Brain microvascular endothelial cell (primary cell): ENCODE results near the gene TCHP.

ENCODE experiments used
- DNase-seq: peaks from one replicate; pipeline ENCODE4 v3.0.0-alpha.2; 2020
- H3K27ac ChIP-seq: fragments of 250-450 bp; sonication (Bioruptor Pico); 2 replicates; pipeline ENCODE4 v1.5.1; 2020; ENCODE audit warnings: mild to moderate bottlenecking, moderate library complexity
- H3K27me3 ChIP-seq: fragments of 250-450 bp; sonication (Bioruptor Pico); replicated peaks from 2 replicates; pipeline ENCODE4 v1.5.1; 2020; ENCODE audit warnings: mild to moderate bottlenecking
- H3K36me3 ChIP-seq: fragments of 250-450 bp; sonication (Bioruptor Pico); replicated peaks from 2 replicates; pipeline ENCODE4 v1.5.1; 2020; ENCODE audit warnings: mild to moderate bottlenecking
- H3K4me3 ChIP-seq: 2 replicates; pipeline ENCODE4 v1.5.1; 2011; ENCODE audit warnings: low read depth, mild to moderate bottlenecking, control low read depth, low read length, moderate library complexity
- CTCF ChIP-seq: IDR thresholded peaks from 2 replicates; pipeline ENCODE4 v1.5.1; 2011; ENCODE audit warnings: low read depth, mild to moderate bottlenecking, moderate library complexity, low read length, control low read depth, inconsistent platforms; ENCODE audit errors: missing control alignments
- in situ Hi-C: cut with HindIII; loops from 2 replicates; pipeline ENCODE4 v1.10.0; 2017; ENCODE audit warnings: low sequenced_read_pairs, low pct_ligation_motif_present

Gene TCHP

GRCh38 chr12:109949089-109949488 lies 49.0 kb downstream of the TCHP start:
- no peak for TF ChIP-seq CTCF
- in situ Hi-C loops = no loop called here
- Histone ChIP-seq H3K4me3 (no peak overlapping the region), H3K36me3 (peaks cover 23% of the 10 kb centered on the region), H3K27ac (peak overlapping the region; percentile 98), H3K27me3 (no peaks in the 10 kb centered on the region)
- peak; percentile 42 for DNase-seq

GRCh38 chr12:109950625-109951024 lies 50.6 kb downstream of the TCHP start:
- H3K27ac ChIP-seq = peak overlapping the region; percentile 98
- no peak for TF ChIP-seq CTCF
- peaks cover 23% of the 10 kb centered on the region for H3K36me3 ChIP-seq
- DNase-seq = no peak
- H3K4me3 ChIP-seq = no peak overlapping the region
- in situ Hi-C loops = no loop called here
- no peaks in the 10 kb centered on the region for H3K27me3 ChIP-seq

DNA sequence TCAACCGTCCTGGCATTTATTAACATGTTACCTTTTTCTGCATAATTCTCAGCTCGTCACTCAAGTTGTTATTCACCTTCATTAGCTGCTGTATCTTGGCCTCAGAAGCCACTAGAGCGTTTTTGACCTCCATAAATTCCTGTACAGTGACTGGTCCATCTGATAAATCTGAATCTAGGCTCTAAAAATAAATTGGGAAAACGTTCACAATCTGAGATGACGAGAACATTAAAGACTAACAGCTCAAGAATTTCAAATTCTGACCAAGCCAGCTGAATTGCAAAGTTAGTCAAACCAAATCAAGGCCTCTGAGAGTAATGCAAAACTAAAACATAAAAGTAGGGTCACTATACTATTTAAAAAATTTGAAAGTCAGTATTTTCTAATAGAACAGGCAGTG lies 51.1 kb downstream of the TCHP start:
- peak; percentile 83 for DNase-seq
- no peak overlapping the region for H3K4me3 ChIP-seq
- peaks cover 23% of the 10 kb centered on the region for H3K36me3 ChIP-seq
- in situ Hi-C loops = no loop called here
- TF ChIP-seq CTCF = no peak
- H3K27me3 ChIP-seq = no peaks in the 10 kb centered on the region
- peak overlapping the region; percentile 98 for H3K27ac ChIP-seq

DNA sequence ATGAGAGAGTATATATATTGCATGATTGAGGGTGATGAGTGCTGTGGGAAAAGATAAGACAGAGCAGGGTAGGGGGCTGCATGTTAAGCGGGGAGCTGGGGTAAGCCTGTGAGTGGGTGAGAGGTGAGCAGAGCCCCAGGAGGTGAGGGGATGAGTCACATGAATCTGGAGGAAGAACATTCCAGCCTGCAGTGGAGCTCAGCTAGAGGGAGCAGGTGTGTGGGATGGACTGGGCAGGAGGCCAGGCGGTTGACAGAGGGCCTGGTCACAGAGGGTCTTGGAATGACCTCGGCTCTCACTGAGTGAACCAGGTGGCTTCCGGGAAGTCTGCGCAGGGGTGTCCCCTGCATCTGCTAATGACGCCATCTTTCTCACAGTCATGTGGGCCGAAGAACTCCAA lies 51.7 kb downstream of the TCHP start:
- H3K4me3 ChIP-seq = no peak overlapping the region
- H3K27ac ChIP-seq = peak overlapping the region; percentile 98
- no peaks in the 10 kb centered on the region for H3K27me3 ChIP-seq
- peaks cover 25% of the 10 kb centered on the region for H3K36me3 ChIP-seq
- in situ Hi-C loops = no loop called here
- DNase-seq = peak; percentile 79
- peak; percentile 27 for TF ChIP-seq CTCF

DNA sequence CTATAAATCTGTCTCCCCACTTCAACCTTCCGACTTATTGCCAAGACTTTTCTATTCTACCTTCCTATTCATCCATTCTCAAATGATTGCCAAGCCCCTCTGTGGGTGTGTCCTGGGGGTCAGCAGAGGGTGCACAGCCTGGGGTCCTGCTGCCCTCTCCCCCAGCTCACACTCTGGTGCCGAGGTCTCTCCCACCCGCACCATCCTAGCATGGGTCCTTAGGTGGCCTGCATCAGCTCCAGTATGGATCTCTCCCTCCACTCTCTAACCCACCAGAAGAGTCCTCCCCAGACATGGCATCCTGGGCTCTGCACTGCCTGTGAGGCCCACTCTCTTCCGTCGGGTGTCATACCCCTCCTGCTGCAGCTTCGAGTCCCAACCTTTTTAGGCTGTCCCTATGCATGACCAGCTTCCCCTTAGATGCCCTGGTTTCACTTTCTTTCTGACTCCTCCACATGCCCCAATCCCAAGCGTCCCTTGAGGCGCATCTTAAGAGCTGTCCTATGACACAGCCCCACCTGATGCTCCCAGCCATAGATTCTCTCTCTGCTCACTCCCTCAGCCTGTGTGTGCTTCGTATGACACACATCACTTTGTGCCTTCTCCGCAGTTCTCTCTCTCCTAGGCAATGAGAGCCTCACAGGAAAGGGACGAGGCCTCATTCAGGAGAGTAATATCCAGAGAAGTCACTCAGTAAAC lies 52.2 kb downstream of the TCHP start:
- no peak for TF ChIP-seq CTCF
- Histone ChIP-seq H3K36me3 (peaks cover 24% of the 10 kb centered on the region), H3K27me3 (no peaks in the 10 kb centered on the region), H3K4me3 (no peak overlapping the region), H3K27ac (peak overlapping the region; percentile 98)
- in situ Hi-C loops = no loop called here
- DNase-seq = no peak

- peaks cover 24% of the 10 kb centered on the region for H3K36me3 ChIP-seq
- no peak overlapping the region for H3K4me3 ChIP-seq
- no peak for TF ChIP-seq CTCF
- H3K27ac ChIP-seq = no peak overlapping the region
- DNase-seq = no peak
- in situ Hi-C loops = no loop called here
- H3K27me3 ChIP-seq = no peaks in the 10 kb centered on the region
Measured at GRCh38 chr12:109952873-109953272, 52.8 kb downstream of the TCHP start.
